Suprapubic skin (tissue), 4 donors: ENCODE data around the gene ZEB2.

Experiments used
- CTCF ChIP-seq, 2 donors: fragments of 200-600 bp in 1 of 2; fragments of 450-650 bp in 1 of 2; sonication (generic) in 1 of 2; IDR thresholded peaks; one replicate each; pipeline ENCODE4 v1.5.1; 2016 to 2019; ENCODE audit warnings: antibody characterized with exemption in 2 of 2, mild to moderate bottlenecking in 1 of 2, moderate library complexity in 1 of 2
- POLR2A ChIP-seq, 2 donors: fragments of 450-650 bp; IDR thresholded peaks; one replicate each; pipeline ENCODE4 v1.6.1; 2017; ENCODE audit warnings: antibody characterized with exemption in 2 of 2, mild to moderate bottlenecking in 2 of 2, moderate library complexity in 2 of 2
- POLR2AphosphoS5 ChIP-seq, 3 donors: sonication (generic); formaldehyde crosslinking; IDR thresholded peaks; one replicate each; pipeline ENCODE4 v1.6.1; 2017; ENCODE audit warnings: antibody characterized with exemption in 3 of 3

- TF ChIP-seq CTCF (IDR thresholded peaks at IDR 0.05): no peak
- no peak for TF ChIP-seq POLR2A (IDR thresholded peaks at IDR 0.05)
- TF ChIP-seq POLR2AphosphoS5 (IDR thresholded peaks at IDR 0.05): no peak
These were observed 33.5 kb upstream of the ZEB2 start for GRCh38 chr2:144553379-144553778.
